Measurements from ENCODE around the gene NRP2.

NRP2 gene

DNA sequence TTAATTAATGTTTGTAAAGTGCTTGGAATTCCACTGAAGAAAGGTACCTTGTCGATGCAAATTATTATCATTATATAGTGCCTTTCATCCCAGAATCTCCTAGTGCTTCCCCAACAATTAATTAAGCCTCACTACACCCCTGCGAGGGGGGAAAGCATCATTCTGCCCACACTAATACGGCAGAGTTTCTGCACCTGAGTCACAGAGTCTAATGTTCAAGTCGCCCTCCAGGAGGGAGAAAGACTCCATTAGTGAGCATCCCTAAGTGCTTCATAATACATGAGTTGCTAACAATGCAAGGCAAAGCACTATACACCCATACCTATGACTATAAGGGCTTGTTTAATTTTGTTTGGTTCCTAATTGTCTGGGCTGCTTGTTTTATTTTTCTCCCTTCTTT lies 25.4 kb upstream of the NRP2 start:
- Histone ChIP-seq H3K4me3 (ENCODE audit: low read length) (no peak overlapping the region), H3K4me2 (ENCODE audit: low read length) (no peak overlapping the region), H3K9me2 (replicated peaks; ENCODE audit: control insufficient read depth, low read length) (no peaks in the 10 kb centered on the region), H3K36me3 (ENCODE audit: control insufficient read depth, low read length) (no peaks in the 10 kb centered on the region), H3K27ac (ENCODE audit: low read depth, low read length) (no peak overlapping the region), H3K9me3 (ENCODE audit: control insufficient read depth, insufficient read depth, low read length) (no peaks in the 10 kb centered on the region), H3F3A (ENCODE audit: control insufficient read depth, insufficient read depth) (no peaks in the 10 kb centered on the region), H3K4me1 (ENCODE audit: control insufficient read depth, low read length) (peaks cover 6% of the 10 kb centered on the region), H3K79me2 (ENCODE audit: control insufficient read depth, low read length) (no peaks in the 10 kb centered on the region), H4K20me1 (ENCODE audit: control insufficient read depth, insufficient read depth, low read depth, low read length) (no peaks in the 10 kb centered on the region), H3K27me3 (ENCODE audit: control insufficient read depth, low read length) (0 out of 2 replicates have a peak, but pooled peaks cover 3% of the 10 kb centered on the region)
- TF ChIP-seq CTCF (IDR thresholded peaks at IDR 0.05; ENCODE audit: low read depth, low read length, poor library complexity, severe bottlenecking): no peak

GRCh38 chr2:205657579-205657978 lies 24.7 kb upstream of the NRP2 start:
- H3K4me1 ChIP-seq (ENCODE audit: control insufficient read depth, low read length): peaks cover 6% of the 10 kb centered on the region
- H3F3A ChIP-seq (ENCODE audit: control insufficient read depth, insufficient read depth): no peaks in the 10 kb centered on the region
- H3K79me2 ChIP-seq (ENCODE audit: control insufficient read depth, low read length): no peaks in the 10 kb centered on the region
- TF ChIP-seq CTCF (IDR thresholded peaks at IDR 0.05; ENCODE audit: low read depth, low read length, poor library complexity, severe bottlenecking) (no peak), EZH2phosphoT487 (IDR thresholded peaks at IDR 0.05; ENCODE audit: borderline replicate concordance, low read length) (no peak)
- H4K20me1 ChIP-seq (ENCODE audit: control insufficient read depth, insufficient read depth, low read depth, low read length): no peaks in the 10 kb centered on the region
- H3K4me3 ChIP-seq (ENCODE audit: low read length): no peak overlapping the region
- H3K27ac ChIP-seq (ENCODE audit: low read depth, low read length): no peak overlapping the region
- no peaks in the 10 kb centered on the region for H3K9me2 ChIP-seq (replicated peaks; ENCODE audit: control insufficient read depth, low read length)
- no peaks in the 10 kb centered on the region for H3K9me3 ChIP-seq (ENCODE audit: control insufficient read depth, insufficient read depth, low read length)
- H3K27me3 ChIP-seq (ENCODE audit: control insufficient read depth, low read length): peaks cover 3% of the 10 kb centered on the region; the same call in 1 of the 2 replicates
- no peaks in the 10 kb centered on the region for H3K36me3 ChIP-seq (ENCODE audit: control insufficient read depth, low read length)
- H3K4me2 ChIP-seq (ENCODE audit: low read length): no peak overlapping the region

- no peaks in the 10 kb centered on the region for H4K20me1 ChIP-seq (ENCODE audit: control insufficient read depth, insufficient read depth, low read depth, low read length)
Observed at GRCh38 chr2:205658068-205658467, 24.2 kb upstream of the NRP2 start.

More at GRCh38 chr2:205658068-205658467, 24.2 kb upstream of the NRP2 start:
- TF ChIP-seq CTCF (IDR thresholded peaks at IDR 0.05; ENCODE audit: low read depth, low read length, poor library complexity, severe bottlenecking) (no peak), EZH2phosphoT487 (IDR thresholded peaks at IDR 0.05; ENCODE audit: borderline replicate concordance, low read length) (no peak)
- Histone ChIP-seq H3K4me3 (ENCODE audit: low read length) (no peak overlapping the region), H3K9me2 (replicated peaks; ENCODE audit: control insufficient read depth, low read length) (no peaks in the 10 kb centered on the region), H3K9me3 (ENCODE audit: control insufficient read depth, insufficient read depth, low read length) (no peaks in the 10 kb centered on the region), H3K36me3 (ENCODE audit: control insufficient read depth, low read length) (no peaks in the 10 kb centered on the region), H3K27me3 (ENCODE audit: control insufficient read depth, low read length) (peaks cover 3% of the 10 kb centered on the region; the same call in 1 of the 2 replicates), H3K4me1 (ENCODE audit: control insufficient read depth, low read length) (peaks cover 6% of the 10 kb centered on the region), H3K79me2 (ENCODE audit: control insufficient read depth, low read length) (no peaks in the 10 kb centered on the region), H3F3A (ENCODE audit: control insufficient read depth, insufficient read depth) (no peaks in the 10 kb centered on the region), H3K27ac (ENCODE audit: low read depth, low read length) (no peak overlapping the region), H3K4me2 (ENCODE audit: low read length) (no peak overlapping the region)

Data from DOHH2 (cell line).